Stimulated activated naive CD4-positive, alpha-beta T cell treated with Interleukin-2 at 50 U/mL for 16 hours (primary cell): ENCODE results near the gene SLC35D1.
A peak's percentile ranks its signal among the peaks of the same experiment; 100 is the strongest.
"Not testable (repeated sequence)": the region's sequence is repeated elsewhere in the genome, so short reads cannot be mapped to it uniquely, and the experiment has no call there.

Source experiments
- DNase-seq: peaks from one replicate; lab custom pipeline; 2025; lab: John Stamatoyannopoulos, UW

The SLC35D1 gene

GRCh38 chr1:66985835-66986234 lies 68.1 kb downstream of the SLC35D1 start:
- DNase-seq = no peak

GRCh38 chr1:66984491-66984890 lies 69.5 kb downstream of the SLC35D1 start:
- no peak for DNase-seq

- no peak for DNase-seq
These were observed 71.2 kb downstream of the SLC35D1 start for GRCh38 chr1:66982561-66983260.

GRCh38 chr1:66981679-66982078 lies 72.3 kb downstream of the SLC35D1 start:
- DNase-seq = peak; percentile 9

GRCh38 chr1:66980745-66981367 lies 73.1 kb downstream of the SLC35D1 start:
- DNase-seq = no peak

GRCh38 chr1:66979621-66980020 lies 74.3 kb downstream of the SLC35D1 start:
- not testable (repeated sequence) for DNase-seq

GRCh38 chr1:66978201-66978600 lies 75.7 kb downstream of the SLC35D1 start:
- no peak for DNase-seq

- no peak for DNase-seq
These were observed 85.4 kb downstream of the SLC35D1 start for GRCh38 chr1:66968574-66968973.

GRCh38 chr1:66966188-66966873 lies 87.6 kb downstream of the SLC35D1 start:
- DNase-seq = not testable (repeated sequence)

GRCh38 chr1:66957938-66958337 lies 96.0 kb downstream of the SLC35D1 start:
- DNase-seq = no peak

GRCh38 chr1:66954208-66954607 lies 99.7 kb downstream of the SLC35D1 start:
- DNase-seq = no peak

GRCh38 chr1:66951513-66951912 lies 102.4 kb downstream of the SLC35D1 start:
- no peak for DNase-seq
